Activated CD4-positive, alpha-beta T cell treated with anti-CD3 and anti-CD28 coated beads, Interleukin-2, amount 10 ng/mL, durations not matched to agents 24 days and 14 days (primary cell): Measurements from ENCODE around the gene IL5. TPM values are rescaled to one million over a fixed set of nuclear protein-coding genes. Genes with fewer than 3 reads are reported as not detected.

Experiments
- DNase-seq: peaks from one replicate; pipeline ENCODE4 v3.0.0; 2022
- H3K27ac Mint-ChIP-seq: one replicate; pipeline ENCODE4 v1.8.0; 2022; ENCODE audit warnings: mild to moderate bottlenecking, mixed read lengths
- H3K27me3 Mint-ChIP-seq: one replicate; pipeline ENCODE4 v1.8.0; 2022; ENCODE audit warnings: mixed read lengths
- H3K36me3 Mint-ChIP-seq: one replicate; pipeline ENCODE4 v1.8.0; 2022; ENCODE audit warnings: low read depth, mild to moderate bottlenecking, mixed read lengths
- H3K4me1 Mint-ChIP-seq: one replicate; pipeline ENCODE4 v1.8.0; 2021; ENCODE audit warnings: mixed read lengths
- H3K4me3 Mint-ChIP-seq: one replicate; pipeline ENCODE4 v1.8.0; 2022; ENCODE audit warnings: mild to moderate bottlenecking, moderate library complexity, mixed read lengths
- H3K9me3 Mint-ChIP-seq: one replicate; pipeline ENCODE4 v1.8.0; 2021; ENCODE audit warnings: mixed read lengths
- intact Hi-C: fragments of 100-400 bp; cut with micrococcal nuclease; formaldehyde crosslinking; loops from one replicate; pipeline ENCODE4 v1.15.1; 2023
- total RNA-seq: library from RNA; stranded (reverse); gene quantifications from 2 replicates; pipeline ENCODE4 v1.2.3, GENCODE V29; 2022

IL5 gene
- total RNA-seq, 1 donor from 2014 or later, result 7.0 TPM

GRCh38 chr5:132500244-132500930, 42.9 kb downstream of the IL5 start:
- Mint-ChIP-seq H3K36me3 (no peaks in the 10 kb centered on the region), H3K9me3 (no peaks in the 10 kb centered on the region), H3K4me1 (peaks cover 41% of the 10 kb centered on the region), H3K4me3 (no peak overlapping the region), H3K27ac (peak overlapping the region; percentile 69), H3K27me3 (peaks cover 1% of the 10 kb centered on the region)
- peak; percentile 69 for DNase-seq
- intact Hi-C loops, result loop anchor here (2.0 kb wide), 1 partner anchor 320 kb away; no protein-coding TSS in a partner anchor

- Mint-ChIP-seq H3K27ac (peak overlapping the region; percentile 69), H3K36me3 (no peaks in the 10 kb centered on the region), H3K9me3 (no peaks in the 10 kb centered on the region), H3K4me1 (peaks cover 49% of the 10 kb centered on the region), H3K4me3 (no peak overlapping the region), H3K27me3 (no peaks in the 10 kb centered on the region)
- DNase-seq, result peak; percentile 66
- intact Hi-C loops, result loop anchor here (2.0 to 10.0 kb wide), 3 partner anchors 207 to 385 kb away; partner anchors contain the start of gene SLC22A4
Measured at GRCh38 chr5:132499440-132500243, 43.7 kb downstream of the IL5 start.

GRCh38 chr5:132498686-132499271, 44.5 kb downstream of the IL5 start:
- no peak overlapping the region for H3K4me3 Mint-ChIP-seq
- intact Hi-C loops, result loop anchor here (5.0 to 10.0 kb wide), 2 partner anchors 206 to 384 kb away; partner anchors contain the start of gene SLC22A4
- peak; percentile 60 for DNase-seq
- H3K9me3 Mint-ChIP-seq, result no peaks in the 10 kb centered on the region
- H3K36me3 Mint-ChIP-seq, result no peaks in the 10 kb centered on the region
- H3K27ac Mint-ChIP-seq, result peak overlapping the region; percentile 31
- peaks cover 57% of the 10 kb centered on the region for H3K4me1 Mint-ChIP-seq
- no peaks in the 10 kb centered on the region for H3K27me3 Mint-ChIP-seq

GRCh38 chr5:132498152-132498551, 45.2 kb downstream of the IL5 start:
- no peak overlapping the region for H3K4me3 Mint-ChIP-seq
- H3K27ac Mint-ChIP-seq, result peak overlapping the region; percentile 45
- peaks cover 64% of the 10 kb centered on the region for H3K4me1 Mint-ChIP-seq
- peak; percentile 61 for DNase-seq
- no peaks in the 10 kb centered on the region for H3K9me3 Mint-ChIP-seq
- no peaks in the 10 kb centered on the region for H3K36me3 Mint-ChIP-seq
- intact Hi-C loops, result loop anchor here (5.0 to 10.0 kb wide), 2 partner anchors 206 to 383 kb away; partner anchors contain the start of gene SLC22A4
- no peaks in the 10 kb centered on the region for H3K27me3 Mint-ChIP-seq

GRCh38 chr5:132497488-132497997, 45.8 kb downstream of the IL5 start:
- DNase-seq, result no peak
- H3K27me3 Mint-ChIP-seq, result no peaks in the 10 kb centered on the region
- H3K4me3 Mint-ChIP-seq, result peak overlapping the region; percentile 89
- H3K9me3 Mint-ChIP-seq, result no peaks in the 10 kb centered on the region
- H3K27ac Mint-ChIP-seq, result peak overlapping the region; percentile 90
- H3K36me3 Mint-ChIP-seq, result no peaks in the 10 kb centered on the region
- intact Hi-C loops, result loop anchor here (5.0 to 10.0 kb wide), 2 partner anchors 205 to 383 kb away; partner anchors contain the start of gene SLC22A4
- H3K4me1 Mint-ChIP-seq, result peaks cover 67% of the 10 kb centered on the region

- Mint-ChIP-seq H3K4me1 (peaks cover 74% of the 10 kb centered on the region), H3K4me3 (peak overlapping the region; percentile 89), H3K36me3 (no peaks in the 10 kb centered on the region), H3K27ac (peak overlapping the region; percentile 97), H3K9me3 (no peaks in the 10 kb centered on the region), H3K27me3 (no peaks in the 10 kb centered on the region)
- intact Hi-C loops, result loop anchor here (1.0 to 10.0 kb wide), 4 partner anchors 72 to 382 kb away; partner anchors contain the start of gene SLC22A4
- peak; percentile 94 for DNase-seq
Measured at GRCh38 chr5:132496631-132497487, 46.5 kb downstream of the IL5 start.

GRCh38 chr5:132496191-132496630, 47.1 kb downstream of the IL5 start:
- H3K4me1 Mint-ChIP-seq, result peaks cover 79% of the 10 kb centered on the region
- DNase-seq, result peak; percentile 97

GRCh38 chr5:132495667-132496190, 47.6 kb downstream of the IL5 start:
- Mint-ChIP-seq H3K27me3 (no peaks in the 10 kb centered on the region), H3K27ac (peak overlapping the region; percentile 97), H3K36me3 (no peaks in the 10 kb centered on the region), H3K9me3 (no peaks in the 10 kb centered on the region), H3K4me1 (peaks cover 75% of the 10 kb centered on the region), H3K4me3 (peak overlapping the region; percentile 89)
- DNase-seq, result peak; percentile 94
- intact Hi-C loops, result loop anchor here (1.0 to 10.0 kb wide), 7 partner anchors 29 to 381 kb away; partner anchors contain the start of genes GDF9, SLC22A4 and UQCRQ

More at GRCh38 chr5:132496191-132496630, 47.1 kb downstream of the IL5 start:
- Mint-ChIP-seq H3K9me3 (no peaks in the 10 kb centered on the region), H3K27ac (peak overlapping the region; percentile 97), H3K36me3 (no peaks in the 10 kb centered on the region), H3K4me3 (peak overlapping the region; percentile 89), H3K27me3 (no peaks in the 10 kb centered on the region)
- intact Hi-C loops, result loop anchor here (1.0 to 10.0 kb wide), 4 partner anchors 71 to 381 kb away; partner anchors contain the start of gene SLC22A4

GRCh38 chr5:132493821-132494220, 49.5 kb downstream of the IL5 start:
- Mint-ChIP-seq H3K36me3 (peaks cover 12% of the 10 kb centered on the region), H3K9me3 (no peaks in the 10 kb centered on the region), H3K4me1 (peaks cover 61% of the 10 kb centered on the region), H3K4me3 (peak overlapping the region; percentile 89), H3K27ac (peak overlapping the region; percentile 97), H3K27me3 (no peaks in the 10 kb centered on the region)
- peak; percentile 54 for DNase-seq
- intact Hi-C loops, result loop anchor here (2.0 to 10.0 kb wide), 3 partner anchors 37 to 379 kb away; partner anchors contain the start of genes GDF9 and UQCRQ

GRCh38 chr5:132493241-132493640, 50.1 kb downstream of the IL5 start:
- intact Hi-C loops, result loop anchor here (5.0 to 10.0 kb wide), 2 partner anchors 36 to 378 kb away; no protein-coding TSS in a partner anchor
- Mint-ChIP-seq H3K27me3 (no peaks in the 10 kb centered on the region), H3K4me1 (peaks cover 59% of the 10 kb centered on the region), H3K27ac (peak overlapping the region; percentile 97), H3K36me3 (peaks cover 18% of the 10 kb centered on the region), H3K9me3 (no peaks in the 10 kb centered on the region), H3K4me3 (peak overlapping the region; percentile 89)
- peak; percentile 64 for DNase-seq

- peaks cover 25% of the 10 kb centered on the region for H3K36me3 Mint-ChIP-seq
- no peaks in the 10 kb centered on the region for H3K27me3 Mint-ChIP-seq
- no peaks in the 10 kb centered on the region for H3K9me3 Mint-ChIP-seq
- peaks cover 60% of the 10 kb centered on the region for H3K4me1 Mint-ChIP-seq
- DNase-seq, result no peak
- intact Hi-C loops, result loop anchor here (5.0 to 10.0 kb wide), 2 partner anchors 35 to 378 kb away; no protein-coding TSS in a partner anchor
- H3K27ac Mint-ChIP-seq, result peak overlapping the region; percentile 97
- peak overlapping the region; percentile 91 for H3K4me3 Mint-ChIP-seq
Measured at GRCh38 chr5:132492386-132493125, 50.8 kb downstream of the IL5 start.
